Muscle of arm (tissue), 12 donors: ENCODE results near the gene MPP1. TPM values are rescaled to one million over a fixed set of nuclear protein-coding genes. Genes with fewer than 3 reads are reported as not detected.

ENCODE experiments used
- DNase-seq: peaks from one replicate; pipeline ENCODE4 v3.0.0-alpha.2; 2013
- polyA plus RNA-seq, 12 donors: library from polyadenylated mRNA; unstranded; fragments of 120-200 nt; gene quantifications; one replicate each; pipeline ENCODE4 v1.2.1, GENCODE V29; 2013; ENCODE audit not compliant: insufficient read length in 12 of 12

MPP1 gene
- polyA plus RNA-seq, 12 donors: 13.0 to 51.0 (median 19.6) TPM; not detected in 1

- no peak for DNase-seq
Measured at GRCh38 chrX:154780968-154781367, 24.3 kb downstream of the MPP1 start.

- DNase-seq: no peak
Measured at GRCh38 chrX:154779261-154779660, 26.0 kb downstream of the MPP1 start.

- DNase-seq: no peak
Measured at GRCh38 chrX:154776753-154777152, 28.5 kb downstream of the MPP1 start.

- DNase-seq: no peak
Measured at GRCh38 chrX:154775419-154776349, 29.6 kb downstream of the MPP1 start.

GRCh38 chrX:154774622-154775021, 30.7 kb downstream of the MPP1 start:
- DNase-seq: no peak

- DNase-seq: peak; percentile 93
Measured at GRCh38 chrX:154762537-154763296, 42.6 kb downstream of the MPP1 start, which contains the start of gene DKC1. Gene DKC1, plus strand, starts transcription at chrX:154762864. Its CDS starts 102 bp downstream, at chrX:154762966.

- no peak for DNase-seq
Measured at GRCh38 chrX:154761977-154762536, 43.2 kb downstream of the MPP1 start.

- no peak for DNase-seq
Measured at GRCh38 chrX:154758696-154759095, 46.6 kb downstream of the MPP1 start.

GRCh38 chrX:154751669-154752271, 53.5 kb downstream of the MPP1 start:
- no peak for DNase-seq

GRCh38 chrX:154751203-154751668, 54.0 kb downstream of the MPP1 start:
- DNase-seq: no peak

- DNase-seq: no peak
Measured at GRCh38 chrX:154750301-154751202, 54.7 kb downstream of the MPP1 start, which contains the start of gene GAB3. Gene GAB3, minus strand, starts transcription at chrX:154751077. Its CDS starts 52 bp downstream, at chrX:154751025.

GRCh38 chrX:154749856-154750255, 55.4 kb downstream of the MPP1 start:
- DNase-seq: no peak

GRCh38 chrX:154748712-154749339, 56.5 kb downstream of the MPP1 start:
- DNase-seq: peak; percentile 81

GRCh38 chrX:154742613-154743012, 62.7 kb downstream of the MPP1 start:
- DNase-seq: no peak

GRCh38 chrX:154739952-154740465, 65.3 kb downstream of the MPP1 start:
- DNase-seq: no peak

- DNase-seq: peak; percentile 79
Measured at GRCh38 chrX:154738011-154738738, 67.1 kb downstream of the MPP1 start.

GRCh38 chrX:154737136-154737535, 68.1 kb downstream of the MPP1 start:
- DNase-seq: no peak

GRCh38 chrX:154735695-154736393, 69.4 kb downstream of the MPP1 start:
- peak; percentile 57 for DNase-seq
